A673 (cell line): Measurements from ENCODE around the gene OR2C1. TPM values are rescaled to one million over a fixed set of nuclear protein-coding genes. Genes with fewer than 3 reads are reported as not detected.

Source experiments
- BruUV-seq: library from RNA; stranded (reverse); fragments of 400-500 nt; replicated peaks from 2 replicates; lab custom pipeline; 2021; lab: Mats Ljungman, UMichigan
- CTCF ChIA-PET: fragments of 300-600 bp; sonication (Branson Sonifier 250); formaldehyde crosslinking; loops from one replicate; lab custom pipeline; 2022; ENCODE audit warnings: antibody characterized with exemption; lab: Charles Lee
- POLR2A ChIA-PET: fragments of 300-600 bp; sonication (Branson Sonifier 250); formaldehyde crosslinking; loops from one replicate; lab custom pipeline; 2022; ENCODE audit warnings: antibody characterized with exemption; ENCODE audit not compliant: low non-redundant PET; lab: Charles Lee
- DNase-seq: peaks from one replicate; pipeline ENCODE4 v3.0.0-alpha.2; 2015; ENCODE audit warnings: low spot score
- H3K27ac ChIP-seq: fragments of 200-600 bp; sonication (generic); 2 replicates; pipeline ENCODE4 v1.5.1; 2016; ENCODE audit warnings: mixed run types, low read depth, mild to moderate bottlenecking, mixed read lengths, antibody characterized with exemption, low read length; ENCODE audit not compliant: poor library complexity, severe bottlenecking
- H3K27me3 ChIP-seq: fragments of 200-600 bp; sonication (generic); replicated peaks from 2 replicates; pipeline ENCODE4 v1.6.1; 2017; ENCODE audit warnings: mixed run types, low read depth, mild to moderate bottlenecking, mixed read lengths, antibody characterized with exemption, low read length; ENCODE audit not compliant: insufficient read depth, poor library complexity
- H3K36me3 ChIP-seq: fragments of 200-600 bp; sonication (generic); 2 replicates; pipeline ENCODE4 v1.6.1; 2016; ENCODE audit warnings: mixed run types, mild to moderate bottlenecking, mixed read lengths, antibody characterized with exemption, low read length; ENCODE audit not compliant: insufficient read depth, poor library complexity, severe bottlenecking
- H3K4me1 ChIP-seq: fragments of 200-600 bp; sonication (generic); 2 replicates; pipeline ENCODE4 v1.6.1; 2017; ENCODE audit warnings: mixed run types, mild to moderate bottlenecking, mixed read lengths, antibody characterized with exemption, low read length; ENCODE audit not compliant: insufficient read depth, poor library complexity, severe bottlenecking
- H3K4me3 ChIP-seq: fragments of 200-600 bp; sonication (generic); 2 replicates; pipeline ENCODE4 v1.5.1; 2016; ENCODE audit warnings: low read depth, mixed run types, mild to moderate bottlenecking, mixed read lengths, low read length; ENCODE audit not compliant: poor library complexity, severe bottlenecking
- H3K9me3 ChIP-seq: fragments of 200-600 bp; sonication (generic); 2 replicates; pipeline ENCODE4 v1.6.1; 2016; ENCODE audit warnings: mixed run types, low read depth, mild to moderate bottlenecking, mixed read lengths, antibody characterized with exemption, low read length; ENCODE audit not compliant: poor library complexity, severe bottlenecking
- CTCF ChIP-seq: fragments of 300-800, 200-600 bp; sonication (generic); conservative IDR thresholded peaks from 2 replicates; pipeline ENCODE4 v1.5.1; 2017; ENCODE audit warnings: low read depth, mild to moderate bottlenecking, antibody characterized with exemption, low read length, moderate library complexity, mixed read lengths
- EZH2 ChIP-seq: fragments of 200-600 bp; sonication (generic); IDR thresholded peaks from 2 replicates; pipeline ENCODE4 v1.6.1; 2017; ENCODE audit warnings: borderline replicate concordance, low read depth, mild to moderate bottlenecking, mixed read lengths, antibody characterized with exemption, low read length; ENCODE audit not compliant: poor library complexity, severe bottlenecking
- intact Hi-C: fragments of 100-400 bp; cut with micrococcal nuclease; formaldehyde crosslinking; loops from one replicate; pipeline ENCODE4 v1.10.0; 2022; ENCODE audit not compliant: unreplicated experiment
- total RNA-seq: library from RNA; stranded (reverse); gene quantifications from 2 replicates; pipeline ENCODE4 v1.2.3, GENCODE V29; 2021

OR2C1 gene
- total RNA-seq, 1 experiment from 2014 or later = not detected

GRCh38 chr16:3348547-3349167 lies 7.0 kb upstream of the OR2C1 start:
- CTCF ChIA-PET = no interaction called here
- POLR2A ChIA-PET = no interaction called here
- Histone ChIP-seq H3K36me3 (no peaks in the 10 kb centered on the region), H3K27me3 (no peaks in the 10 kb centered on the region), H3K9me3 (no peaks in the 10 kb centered on the region), H3K4me3 (no peak overlapping the region), H3K4me1 (no peaks in the 10 kb centered on the region), H3K27ac (no peak overlapping the region)
- no peak for DNase-seq
- intact Hi-C loops = no loop called here
- BruUV-seq = no TSS peak
- TF ChIP-seq EZH2 = no peak
- no peak for TF ChIP-seq CTCF

- Histone ChIP-seq H3K36me3 (no peaks in the 10 kb centered on the region), H3K27ac (no peak overlapping the region), H3K4me1 (no peaks in the 10 kb centered on the region), H3K4me3 (no peak overlapping the region), H3K9me3 (no peaks in the 10 kb centered on the region), H3K27me3 (no peaks in the 10 kb centered on the region)
- CTCF ChIA-PET = no interaction called here
- TF ChIP-seq CTCF = no peak
- no peak for DNase-seq
- intact Hi-C loops = no loop called here
- POLR2A ChIA-PET = no interaction called here
- no TSS peak for BruUV-seq
Observed at GRCh38 chr16:3349175-3349574, 6.5 kb upstream of the OR2C1 start.

GRCh38 chr16:3356118-3356517 lies 429 bp downstream of the OR2C1 start:
- ChIA-PET CTCF (no interaction called here), POLR2A (no interaction called here)
- Histone ChIP-seq H3K9me3 (no peaks in the 10 kb centered on the region), H3K27ac (no peak overlapping the region), H3K27me3 (peaks cover 9% of the 10 kb centered on the region), H3K4me1 (no peaks in the 10 kb centered on the region), H3K4me3 (no peak overlapping the region), H3K36me3 (no peaks in the 10 kb centered on the region)
- DNase-seq = no peak
- intact Hi-C loops = no loop called here
- no TSS peak for BruUV-seq
- TF ChIP-seq CTCF (no peak), EZH2 (no peak)
